HCT116 (cell line): ENCODE results near the gene DNALI1. TPM values are rescaled to one million over a fixed set of nuclear protein-coding genes. Genes with fewer than 3 reads are reported as not detected.
A peak's percentile ranks its signal among the peaks of the same experiment; 100 is the strongest.

Source experiments
- ATAC-seq: fragments of 200-7000 bp; cut with Tn5 transposase; 2 replicates; pipeline ENCODE4 v1.9.1; 2020; ENCODE audit warnings: mild to moderate bottlenecking, moderate library complexity
- BruUV-seq: library from RNA; stranded (reverse); fragments of 400-500 nt; replicated peaks from 2 replicates; lab custom pipeline; 2021; lab: Mats Ljungman, UMichigan
- CTCF ChIA-PET: fragments of 300-600 bp; sonication (Branson Sonifier 250); formaldehyde crosslinking; loops from one replicate; lab custom pipeline; 2021; ENCODE audit warnings: antibody characterized with exemption; lab: Charles Lee
- POLR2A ChIA-PET: fragments of 300-600, 350-600 bp; sonication (Branson Sonifier 250); formaldehyde crosslinking; loops from one replicate; lab custom pipeline; 2021; ENCODE audit warnings: antibody characterized with exemption; lab: Charles Lee
- RAD21 ChIA-PET, 2 experiments: fragments of 300-600 bp; sonication (Branson Sonifier 250); formaldehyde crosslinking; loops; one replicate each; lab custom pipeline; 2023; ENCODE audit warnings: low total read pairs in 2 of 2; ENCODE audit not compliant: uncharacterized antibody in 2 of 2, unreplicated experiment in 2 of 2, low non-redundant PET in 1 of 2; lab: Charles Lee
- DNase-seq: peaks from one replicate; pipeline ENCODE4 v3.0.0-alpha.2; 2010; ENCODE audit warnings: low read depth, low spot score
- H2AFZ ChIP-seq: fragments of 200-600 bp; shearing (Covaris generic), sonication (generic); 2 replicates; pipeline ENCODE4 v1.6.1; 2017; ENCODE audit warnings: low read depth, mixed run types, mixed read lengths, antibody characterized with exemption, low read length; ENCODE audit not compliant: poor library complexity, severe bottlenecking
- H3K27ac ChIP-seq: 2 replicates; pipeline ENCODE4 v1.5.1; 2012; ENCODE audit warnings: low read depth, low read length
- H3K27me3 ChIP-seq: fragments of 200-600 bp; sonication (generic); 2 replicates; pipeline ENCODE4 v1.6.1; 2016; ENCODE audit warnings: mixed run types, low read length, mixed read lengths; ENCODE audit not compliant: insufficient read depth
- H3K36me3 ChIP-seq, 2 experiments: fragments of 200-500 bp in 1 of 2; fragments of 200-600 bp in 1 of 2; sonication (Bioruptor generic) in 1 of 2; sonication (generic) in 1 of 2; 2 replicates each; pipeline versions ENCODE4 v1.5.1 to v1.6.1; 2014 to 2016; ENCODE audit warnings: low read length in 2 of 2, inconsistent platforms in 1 of 2, mixed read lengths in 1 of 2, mixed run types in 1 of 2; ENCODE audit not compliant: insufficient read depth in 2 of 2, control insufficient read depth in 1 of 2
- H3K4me1 ChIP-seq, 2 experiments: fragments of 200-600 bp in 1 of 2; sonication (generic) in 1 of 2; 2 replicates each; pipeline versions ENCODE4 v1.5.1 to v1.6.1; 2012 to 2017; ENCODE audit warnings: low read length in 2 of 2, inconsistent platforms in 1 of 2, mild to moderate bottlenecking in 1 of 2, mixed read lengths in 1 of 2, mixed run types in 1 of 2, moderate library complexity in 1 of 2; ENCODE audit not compliant: insufficient read depth in 2 of 2, control insufficient read depth in 1 of 2
- H3K4me2 ChIP-seq: fragments of 200-600 bp; sonication (generic); 2 replicates; pipeline ENCODE4 v1.6.1; 2017; ENCODE audit warnings: mixed run types, low read length, mixed read lengths
- H3K4me3 ChIP-seq, 2 experiments: fragments of 200-600 bp in 1 of 2; sonication (generic) in 1 of 2; replicated peaks in 1 of 2; 2 replicates each; pipeline ENCODE4 v1.5.1; 2011 to 2016; ENCODE audit warnings: low read length in 2 of 2, control low read depth in 1 of 2, low read depth in 1 of 2, mild to moderate bottlenecking in 1 of 2, mixed read lengths in 1 of 2, mixed run types in 1 of 2
- H3K79me2 ChIP-seq: fragments of 200-600 bp; sonication (generic); 2 replicates; pipeline ENCODE4 v1.6.1; 2017; ENCODE audit warnings: mild to moderate bottlenecking, mixed run types, low read length, moderate library complexity, mixed read lengths; ENCODE audit not compliant: insufficient read depth
- H3K9ac ChIP-seq: fragments of 200-600 bp; sonication (generic); 2 replicates; pipeline ENCODE4 v1.6.1; 2016; ENCODE audit warnings: low read length, mixed read lengths
- H3K9me2 ChIP-seq: fragments of 200-600 bp; sonication (generic), shearing (Covaris generic); 2 replicates; pipeline ENCODE4 v1.6.1; 2017; ENCODE audit warnings: mixed run types, mild to moderate bottlenecking, moderate library complexity; ENCODE audit not compliant: insufficient read depth
- H3K9me3 ChIP-seq, 2 experiments: fragments of 200-500 bp in 1 of 2; fragments of 200-600 bp in 1 of 2; sonication (Bioruptor generic) in 1 of 2; sonication (generic) in 1 of 2; 2 replicates each; pipeline ENCODE4 v1.6.1; 2014 to 2017; ENCODE audit warnings: low read length in 2 of 2, mixed read lengths in 2 of 2, inconsistent platforms in 1 of 2, low read depth in 1 of 2, mild to moderate bottlenecking in 1 of 2, mixed run types in 1 of 2, moderate library complexity in 1 of 2; ENCODE audit not compliant: control insufficient read depth in 1 of 2, insufficient read depth in 1 of 2
- H4K20me1 ChIP-seq: fragments of 200-600 bp; sonication (generic), shearing (Covaris generic); 2 replicates; pipeline ENCODE4 v1.6.1; 2017; ENCODE audit warnings: mixed run types, mild to moderate bottlenecking, moderate library complexity; ENCODE audit not compliant: insufficient read depth
- ATF3 ChIP-seq: IDR thresholded peaks from 2 replicates; pipeline ENCODE4 v1.6.1; 2012
- CBX3 ChIP-seq: IDR thresholded peaks from 2 replicates; pipeline ENCODE4 v1.6.1; 2012; ENCODE audit warnings: low read depth
- CEBPB ChIP-seq: IDR thresholded peaks from 2 replicates; pipeline ENCODE4 v1.6.1; 2012; ENCODE audit warnings: low read depth
- CTCF ChIP-seq, 3 experiments: fragments of 200-600 bp in 1 of 3; sonication (generic) in 1 of 3; IDR thresholded peaks in 2 of 3; conservative IDR thresholded peaks in 1 of 3; 2 replicates each; pipeline ENCODE4 v1.5.1; 2012 to 2017; ENCODE audit warnings: low read depth in 2 of 3, low read length in 2 of 3, antibody characterized with exemption in 1 of 3, borderline replicate concordance in 1 of 3, control low read depth in 1 of 3, mild to moderate bottlenecking in 1 of 3, mixed read lengths in 1 of 3, mixed run types in 1 of 3, moderate library complexity in 1 of 3; ENCODE audit not compliant: insufficient read depth in 1 of 3
- EGR1 ChIP-seq: IDR thresholded peaks from 2 replicates; pipeline ENCODE4 v1.6.1; 2012; ENCODE audit warnings: low read depth
- ELF1 ChIP-seq: IDR thresholded peaks from 2 replicates; pipeline ENCODE4 v1.6.1; 2012; ENCODE audit warnings: low read depth, borderline replicate concordance
- EZH2 ChIP-seq: fragments of 200-600 bp; sonication (generic); IDR thresholded peaks from 2 replicates; pipeline ENCODE4 v1.6.1; 2017; ENCODE audit warnings: antibody characterized with exemption, mixed run types
- FOSL1 ChIP-seq: IDR thresholded peaks from 2 replicates; pipeline ENCODE4 v1.6.1; 2012; ENCODE audit warnings: low read depth
- JUND ChIP-seq: IDR thresholded peaks from 2 replicates; pipeline ENCODE4 v1.6.1; 2012
- MAX ChIP-seq: IDR thresholded peaks from 2 replicates; pipeline ENCODE4 v1.6.1; 2012
- POLR2A ChIP-seq: IDR thresholded peaks from 2 replicates; pipeline ENCODE4 v1.7.0; 2011; ENCODE audit warnings: borderline replicate concordance; ENCODE audit not compliant: insufficient read depth, insufficient read length; ENCODE audit errors: extremely low read depth
- POLR2AphosphoS5 ChIP-seq: IDR thresholded peaks from 2 replicates; pipeline ENCODE4 v1.6.1; 2011; ENCODE audit warnings: mild to moderate bottlenecking, low read depth, low read length, moderate library complexity
- RAD21 ChIP-seq: IDR thresholded peaks from 2 replicates; pipeline ENCODE4 v1.6.1; 2012; ENCODE audit warnings: low read depth, mild to moderate bottlenecking
- REST ChIP-seq: IDR thresholded peaks from 2 replicates; pipeline ENCODE4 v1.6.1; 2012; ENCODE audit warnings: low read depth
- SP1 ChIP-seq: IDR thresholded peaks from 2 replicates; pipeline ENCODE4 v1.6.1; 2012; ENCODE audit warnings: low read depth
- SRF ChIP-seq: IDR thresholded peaks from 2 replicates; pipeline ENCODE4 v1.6.1; 2012; ENCODE audit warnings: low read depth
- YY1 ChIP-seq: IDR thresholded peaks from 2 replicates; pipeline ENCODE4 v1.6.1; 2011; ENCODE audit warnings: low read length, low read depth, moderate library complexity, mild to moderate bottlenecking; ENCODE audit not compliant: insufficient replicate concordance; ENCODE audit errors: extremely low read depth
- ZBTB33 ChIP-seq: IDR thresholded peaks from 2 replicates; pipeline ENCODE4 v1.6.1; 2011; ENCODE audit warnings: mild to moderate bottlenecking, low read length, moderate library complexity; ENCODE audit not compliant: insufficient replicate concordance; ENCODE audit errors: extremely low read depth
- ZFX ChIP-seq: fragments of 450-650 bp; IDR thresholded peaks from 2 replicates; pipeline ENCODE4 v1.6.1; 2017
- ZNF274 ChIP-seq: fragments of 200-500 bp; sonication (Bioruptor generic); IDR thresholded peaks from 2 replicates; pipeline ENCODE4 v1.6.1; 2014; ENCODE audit warnings: mild to moderate bottlenecking, low read depth, low read length, inconsistent platforms
- intact Hi-C: fragments of 100-400 bp; cut with micrococcal nuclease; formaldehyde crosslinking; loops from 2 replicates; pipeline ENCODE4 v1.10.0; 2022
- total RNA-seq: library from RNA; stranded (reverse); gene quantifications from one replicate; pipeline ENCODE4 v1.2.1, GENCODE V29; 2021; ENCODE audit not compliant: unreplicated experiment

DNALI1 gene
- total RNA-seq, 1 experiment from 2014 or later, result 0.64 TPM

- H3K9ac ChIP-seq, result peak overlapping the region; percentile 40; the same call in 1 of the 2 replicates
- peaks cover 13% of the 10 kb centered on the region for H3K79me2 ChIP-seq
- TF ChIP-seq EZH2 (no peak), POLR2A (no peak), RAD21 (no peak), REST (no peak), ZNF274 (no peak), ELF1 (no peak), EGR1 (no peak), CTCF (IDR thresholded peaks at IDR 0.05 in 2 of 3, conservative IDR thresholded peaks at IDR 0.05 in 1 of 3; ENCODE audit: borderline replicate concordance in 1 of 3, insufficient read depth in 1 of 3, low read depth in 2 of 3, low read length in 2 of 3) (no peak), POLR2AphosphoS5 (no peak), ZBTB33 (no peak), SRF (no peak), ZFX (no peak), CBX3 (no peak), MAX (no peak), CEBPB (no peak), ATF3 (no peak), YY1 (no peak), FOSL1 (no peak), JUND (no peak), SP1 (no peak)
- H3K9me2 ChIP-seq, result no peaks in the 10 kb centered on the region
- RAD21 ChIA-PET, result no interaction called here
- no peaks in the 10 kb centered on the region for H3K9me3 ChIP-seq
- H4K20me1 ChIP-seq, result no peaks in the 10 kb centered on the region
- peaks cover 14 to 18% of the 10 kb centered on the region in 2 experiments; a peak in 3 of 4 replicates for H3K36me3 ChIP-seq
- H3K27me3 ChIP-seq, result no peaks in the 10 kb centered on the region
- DNase-seq (no peak), ATAC-seq (no peak)
- H3K4me1 ChIP-seq, result peaks cover 13 to 53% of the 10 kb centered on the region in 2 experiments
- CTCF ChIA-PET, result no interaction called here
- H3K4me2 ChIP-seq, result peak overlapping the region; percentile 74
- intact Hi-C loops, result no loop called here
- POLR2A ChIA-PET, result interaction anchor here (0.7 kb wide), 1 partner anchor 48 kb away, joined by 7 read pairs; no protein-coding TSS in a partner anchor
- H2AFZ ChIP-seq, result no peak overlapping the region
- BruUV-seq, result no TSS peak
- no peak overlapping the region for H3K4me3 ChIP-seq
- no peak overlapping the region for H3K27ac ChIP-seq
Measured at GRCh38 chr1:37533317-37534093, 23.2 kb upstream of the DNALI1 start.
